ENCODE results near the gene PGLYRP3. TPM values are rescaled to one million over a fixed set of nuclear protein-coding genes. Genes with fewer than 3 reads are reported as not detected.

Gene PGLYRP3
- total and polyA plus RNA-seq, 9 of the 15 experiments (the other 6 are each of a cell fraction or from before 2014, with no cell fraction given): not detected

- TF ChIP-seq NR0B1 (IDR thresholded peaks at IDR 0.05; ENCODE audit: partially characterized antibody) (no peak), MTF1 (CRISPR knock-in tag; IDR thresholded peaks at IDR 0.05; ENCODE audit: borderline replicate concordance) (no peak), KDM1A (IDR thresholded peaks at IDR 0.05) (peak; percentile 92 to 95), SOX6 (IDR thresholded peaks at IDR 0.05) (peak; percentile 93), RBM22 (IDR thresholded peaks at IDR 0.05; ENCODE audit: low read depth, low read length, poor library complexity, severe bottlenecking) (no peak), ZNF318 (IDR thresholded peaks at IDR 0.05; ENCODE audit: borderline replicate concordance in 1 of 2, low read depth in 1 of 2) (peak in 1 of 2 experiments; percentile 42; a peak in 1 of 4 replicates), HDAC1 (IDR thresholded peaks at IDR 0.05) (peak in 1 of 2 experiments; percentile 82; a peak in 2 of 4 replicates), SMAD4 (CRISPR knock-in tag; conservative IDR thresholded peaks at IDR 0.05) (0 out of 2 replicates have a peak, but pooled peaks have one; percentile 43), MLLT1 (IDR thresholded peaks at IDR 0.05) (peak in 1 of 2 experiments; percentile 45; a peak in 1 of 4 replicates), ZNF695 (CRISPR knock-in tag; IDR thresholded peaks at IDR 0.05) (no peak), NR2C1 (IDR thresholded peaks at IDR 0.05) (0 out of 2 replicates have a peak, but pooled peaks have one; percentile 24), NR2C1 (tag; IDR thresholded peaks at IDR 0.05) (no peak), IRF9 (tag; IDR thresholded peaks at IDR 0.05) (0 out of 2 replicates have a peak, but pooled peaks have one; percentile 35), ZNF586 (CRISPR knock-in tag; conservative IDR thresholded peaks at IDR 0.05) (no peak), GTF2E2 (tag; IDR thresholded peaks at IDR 0.05) (no peak), POLR2AphosphoS5 (IDR thresholded peaks at IDR 0.05; ENCODE audit: control insufficient read depth, insufficient read depth, low read depth, low read length) (no peak), CREM (IDR thresholded peaks at IDR 0.05; ENCODE audit: low read depth) (no peak)
Measured at GRCh38 chr1:153342178-153342577, 29.4 kb upstream of the PGLYRP3 start (continued).

Measured in K562 (cell line).